Left lung (tissue), 10 donors: ENCODE results near the gene CSNK2B. TPM values are rescaled to one million over a fixed set of nuclear protein-coding genes. Genes with fewer than 3 reads are reported as not detected.

Experiments
- ATAC-seq: fragments of 200-7000 bp; cut with Tn5 transposase; one replicate; pipeline ENCODE4 v1.9.1; 2020; ENCODE audit warnings: moderate library complexity
- DNase-seq, 4 donors: peaks; one replicate each; pipeline ENCODE4 v3.0.0-alpha.2; 2013 to 2020
- H3K27ac ChIP-seq, 2 donors: fragments of 200-600 bp; sonication (generic) in 1 of 2; one replicate each; pipeline versions ENCODE4 v1.5.0 to v1.8.0; 2020 to 2021
- H3K27me3 ChIP-seq, 2 donors: fragments of 200-600 bp; sonication (generic) in 1 of 2; one replicate each; pipeline versions ENCODE4 v1.5.0 to v1.8.0; 2020 to 2021
- H3K36me3 ChIP-seq, 2 donors: fragments of 200-600 bp; sonication (generic) in 1 of 2; one replicate each; pipeline versions ENCODE4 v1.5.0 to v1.8.0; 2020 to 2021
- H3K4me1 ChIP-seq, 2 donors: fragments of 200-600 bp; one replicate each; pipeline ENCODE4 v1.8.0; 2021
- H3K4me3 ChIP-seq, 2 donors: fragments of 200-600 bp; sonication (generic) in 1 of 2; one replicate each; pipeline versions ENCODE4 v1.5.0 to v1.8.0; 2020 to 2021; ENCODE audit warnings: mild to moderate bottlenecking in 1 of 2
- H3K9me3 ChIP-seq, 2 donors: fragments of 200-600 bp; sonication (generic) in 1 of 2; one replicate each; pipeline versions ENCODE4 v1.5.0 to v1.8.0; 2020 to 2021
- intact Hi-C, 2 donors: fragments of 100-400 bp; cut with DNase I; formaldehyde crosslinking; loops; one replicate each; pipeline versions ENCODE4 v1.11.2 to v1.14.2; 2022
- polyA plus RNA-seq, 6 donors: library from polyadenylated mRNA; unstranded; fragments of 120-200 nt; gene quantifications; one replicate each; pipeline ENCODE4 v1.2.1, GENCODE V29; 2013; ENCODE audit not compliant: insufficient read length in 6 of 6
- total RNA-seq, 2 donors: library from RNA; stranded (reverse); fragmentation: NEBNext Ultra II Directional; extraction: Animal tissue kit (Norgen Biotek cat#: 25700); gene quantifications; one replicate each; pipeline ENCODE4 v1.2.1, GENCODE V29; 2021
- TF ChIP-seq, protein P1 (sequence below), 2 donors: fragments of 200-600 bp; sonication (generic) in 1 of 2; IDR thresholded peaks; one replicate each; pipeline versions ENCODE4 v1.5.0 to v1.8.0; 2021; ENCODE audit warnings: antibody characterized with exemption in 2 of 2
- donor health status: DM: no; HTN: yes; CAD: no.
- donor health status: DM: no; HTN: no; CAD: no.

CSNK2B gene
- total and polyA plus RNA-seq, 8 donors: 96.6 to 210 (median 191) TPM

DNA sequence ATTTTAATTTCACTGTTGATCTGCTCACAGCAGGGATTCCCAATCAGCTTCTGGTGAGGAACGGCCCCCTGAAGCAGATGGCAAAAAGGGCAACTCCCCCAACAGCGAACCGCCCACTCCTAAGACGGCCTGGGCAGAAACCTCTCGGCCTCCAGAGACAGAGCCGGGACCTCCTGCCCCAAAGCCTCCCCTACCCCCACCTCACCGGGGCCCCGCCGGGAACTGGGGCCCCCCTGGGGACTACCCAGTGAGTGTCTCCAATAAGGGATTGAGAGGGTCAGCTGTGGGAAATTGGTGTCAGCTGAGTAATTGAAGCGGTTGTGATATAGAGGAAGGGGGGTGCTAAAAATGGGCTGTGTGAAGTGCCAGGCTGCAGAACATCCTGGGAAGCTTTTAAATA is 38.9 kb upstream of the CSNK2B start:
- Histone ChIP-seq H3K36me3 (peaks cover 8 to 93% of the 10 kb centered on the region in 2 donors), H3K27me3 (no peaks in the 10 kb centered on the region), H3K4me3 (no peak overlapping the region), H3K27ac (no peak overlapping the region), H3K4me1 (peaks cover 10 to 20% of the 10 kb centered on the region in 2 donors), H3K9me3 (no peaks in the 10 kb centered on the region)
- no peak for ATAC-seq
- TF ChIP-seq, protein P1, sequence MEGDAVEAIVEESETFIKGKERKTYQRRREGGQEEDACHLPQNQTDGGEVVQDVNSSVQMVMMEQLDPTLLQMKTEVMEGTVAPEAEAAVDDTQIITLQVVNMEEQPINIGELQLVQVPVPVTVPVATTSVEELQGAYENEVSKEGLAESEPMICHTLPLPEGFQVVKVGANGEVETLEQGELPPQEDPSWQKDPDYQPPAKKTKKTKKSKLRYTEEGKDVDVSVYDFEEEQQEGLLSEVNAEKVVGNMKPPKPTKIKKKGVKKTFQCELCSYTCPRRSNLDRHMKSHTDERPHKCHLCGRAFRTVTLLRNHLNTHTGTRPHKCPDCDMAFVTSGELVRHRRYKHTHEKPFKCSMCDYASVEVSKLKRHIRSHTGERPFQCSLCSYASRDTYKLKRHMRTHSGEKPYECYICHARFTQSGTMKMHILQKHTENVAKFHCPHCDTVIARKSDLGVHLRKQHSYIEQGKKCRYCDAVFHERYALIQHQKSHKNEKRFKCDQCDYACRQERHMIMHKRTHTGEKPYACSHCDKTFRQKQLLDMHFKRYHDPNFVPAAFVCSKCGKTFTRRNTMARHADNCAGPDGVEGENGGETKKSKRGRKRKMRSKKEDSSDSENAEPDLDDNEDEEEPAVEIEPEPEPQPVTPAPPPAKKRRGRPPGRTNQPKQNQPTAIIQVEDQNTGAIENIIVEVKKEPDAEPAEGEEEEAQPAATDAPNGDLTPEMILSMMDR (IDR thresholded peaks at IDR 0.05): no peak
- no peak for DNase-seq
- intact Hi-C loops: no loop called here

DNA sequence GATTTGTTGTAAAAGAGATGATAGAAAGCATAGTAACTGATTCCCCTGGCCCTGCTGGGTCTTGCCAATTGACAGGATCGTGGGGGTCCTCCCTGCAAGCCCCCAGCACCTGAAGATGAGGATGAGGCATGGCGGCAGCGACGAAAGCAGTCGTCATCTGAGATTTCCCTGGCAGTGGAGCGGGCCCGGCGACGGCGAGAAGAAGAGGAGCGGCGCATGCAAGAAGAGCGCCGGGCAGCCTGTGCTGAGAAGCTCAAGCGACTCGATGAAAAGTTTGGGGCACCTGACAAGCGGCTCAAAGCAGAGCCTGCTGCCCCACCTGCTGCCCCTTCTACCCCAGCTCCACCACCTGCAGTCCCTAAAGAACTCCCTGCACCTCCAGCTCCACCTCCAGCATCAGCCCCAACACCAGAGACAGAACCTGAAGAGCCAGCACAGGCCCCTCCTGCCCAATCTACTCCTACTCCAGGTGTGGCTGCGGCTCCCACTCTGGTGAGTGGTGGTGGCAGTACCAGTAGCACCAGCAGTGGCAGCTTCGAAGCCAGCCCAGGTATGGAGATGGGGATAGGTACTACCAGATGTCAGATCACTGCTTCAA is 38.1 kb upstream of the CSNK2B start:
- no peak overlapping the region for H3K4me3 ChIP-seq
- intact Hi-C loops: no loop called here
- H3K4me1 ChIP-seq: peaks cover 2 to 12% of the 10 kb centered on the region in 2 donors
- H3K36me3 ChIP-seq: peaks cover 8 to 100% of the 10 kb centered on the region in 2 donors
- DNase-seq (no peak), ATAC-seq (no peak)
- no peak overlapping the region for H3K27ac ChIP-seq
- no peaks in the 10 kb centered on the region for H3K27me3 ChIP-seq
- TF ChIP-seq, protein P1 (IDR thresholded peaks at IDR 0.05): no peak
- H3K9me3 ChIP-seq: no peaks in the 10 kb centered on the region

DNA sequence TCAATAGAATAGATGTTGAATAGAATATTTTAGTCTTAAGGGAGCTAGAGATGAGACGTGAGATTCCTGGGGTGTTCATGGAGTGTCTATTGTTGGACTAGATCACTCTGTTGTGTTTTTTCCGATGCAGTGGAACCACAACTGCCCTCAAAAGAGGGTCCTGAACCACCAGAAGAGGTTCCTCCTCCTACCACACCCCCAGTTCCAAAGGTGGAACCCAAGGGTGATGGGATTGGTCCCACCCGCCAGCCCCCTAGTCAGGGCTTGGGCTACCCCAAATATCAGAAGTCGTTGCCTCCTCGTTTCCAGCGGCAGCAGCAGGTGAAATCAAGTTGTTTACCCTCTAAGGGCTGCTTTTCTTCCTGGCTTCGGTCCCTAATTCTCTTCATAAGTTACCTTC is 36.9 kb upstream of the CSNK2B start:
- peaks cover 8 to 100% of the 10 kb centered on the region in 2 donors for H3K36me3 ChIP-seq
- intact Hi-C loops: no loop called here

DNA sequence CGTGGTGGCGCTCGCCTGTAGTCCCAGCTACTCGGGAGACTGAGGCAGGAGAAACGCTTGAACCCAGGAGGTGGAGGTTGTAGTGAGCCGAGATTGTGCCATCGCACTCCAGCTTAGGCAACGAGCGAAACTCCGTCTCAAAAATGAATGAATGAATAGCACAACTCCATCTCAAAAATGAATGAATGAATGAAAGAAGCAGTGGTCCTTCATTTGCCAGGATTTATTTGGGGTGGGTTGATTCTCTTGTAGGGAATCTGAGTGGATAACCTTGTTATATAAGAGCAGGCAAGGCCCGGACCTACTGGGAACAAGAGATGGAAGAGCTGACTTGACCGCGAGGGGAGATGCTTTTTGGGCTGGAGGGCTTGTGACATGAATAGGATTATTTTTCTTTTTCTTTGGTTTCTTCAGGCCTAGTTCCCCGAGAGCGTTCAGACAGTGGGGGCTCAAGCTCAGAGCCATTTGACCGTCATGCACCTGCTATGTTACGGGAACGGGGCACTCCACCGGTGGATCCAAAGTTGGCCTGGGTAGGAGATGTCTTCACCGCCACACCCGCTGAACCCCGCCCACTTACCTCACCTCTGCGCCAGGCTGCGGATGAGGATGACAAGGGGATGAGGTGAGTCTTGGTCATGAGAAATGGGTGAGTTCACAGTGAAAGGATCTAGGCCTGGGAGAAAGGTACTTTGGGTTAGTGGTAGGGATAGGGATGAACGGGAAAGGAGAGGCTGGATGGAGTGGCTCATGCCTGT is 35.5 kb upstream of the CSNK2B start:
- H3K36me3 ChIP-seq: peaks cover 8 to 100% of the 10 kb centered on the region in 2 donors
- TF ChIP-seq, protein P1 (IDR thresholded peaks at IDR 0.05): no peak
- intact Hi-C loops: no loop called here
- no peak overlapping the region for H3K4me3 ChIP-seq
- DNase-seq (no peak), ATAC-seq (no peak)
- H3K27ac ChIP-seq: no peak overlapping the region
- H3K4me1 ChIP-seq: no peaks in the 10 kb centered on the region
- no peaks in the 10 kb centered on the region for H3K27me3 ChIP-seq
- H3K9me3 ChIP-seq: no peaks in the 10 kb centered on the region

More for the DNA sequence above, 36.9 kb upstream of the CSNK2B start:
- ATAC-seq (no peak), DNase-seq (no peak)
- TF ChIP-seq, protein P1 (IDR thresholded peaks at IDR 0.05): no peak
- Histone ChIP-seq H3K4me1 (no peaks in the 10 kb centered on the region), H3K4me3 (no peak overlapping the region), H3K9me3 (no peaks in the 10 kb centered on the region), H3K27ac (no peak overlapping the region), H3K27me3 (no peaks in the 10 kb centered on the region)

DNA sequence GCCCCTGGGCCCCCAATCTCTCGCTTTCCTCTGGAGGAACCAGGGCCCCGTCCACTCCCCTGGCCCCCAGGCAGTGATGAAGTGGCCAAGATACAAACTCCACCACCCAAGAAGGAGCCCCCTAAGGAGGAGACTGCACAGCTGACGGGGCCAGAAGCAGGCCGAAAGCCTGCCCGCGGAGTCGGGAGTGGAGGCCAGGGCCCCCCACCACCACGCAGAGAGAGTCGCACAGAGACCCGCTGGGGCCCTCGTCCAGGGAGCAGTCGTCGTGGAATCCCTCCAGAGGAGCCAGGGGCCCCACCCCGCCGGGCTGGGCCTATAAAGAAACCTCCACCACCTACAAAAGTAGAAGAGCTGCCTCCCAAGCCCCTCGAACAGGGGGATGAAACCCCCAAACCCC is 34.7 kb upstream of the CSNK2B start:
- intact Hi-C loops: no loop called here
- DNase-seq (no peak), ATAC-seq (no peak)
- no peaks in the 10 kb centered on the region for H3K27me3 ChIP-seq
- TF ChIP-seq, protein P1 (IDR thresholded peaks at IDR 0.05): no peak
- H3K9me3 ChIP-seq: no peaks in the 10 kb centered on the region
- no peak overlapping the region for H3K4me3 ChIP-seq
- no peak overlapping the region for H3K27ac ChIP-seq
- H3K36me3 ChIP-seq: peaks cover 8 to 100% of the 10 kb centered on the region in 2 donors
- no peaks in the 10 kb centered on the region for H3K4me1 ChIP-seq
